Activated B cell treated with CpG ODN at 0.5 μM for 24 hours (primary cell): ENCODE measurements around the gene EPN2. TPM values are rescaled to one million over a fixed set of nuclear protein-coding genes. Genes with fewer than 3 reads are reported as not detected.
"Not testable (repeated sequence)": the region's sequence is repeated elsewhere in the genome, so short reads cannot be mapped to it uniquely, and the experiment has no call there.

Experiments
- ATAC-seq: fragments of 200-7000 bp; cut with Tn5 transposase; one replicate; pipeline ENCODE4 v1.10.0; 2021; ENCODE audit warnings: low read depth, mild to moderate bottlenecking, moderate library complexity
- CTCF ChIA-PET: fragments of 350-600 bp; sonication (Branson Sonifier 250); formaldehyde crosslinking; loops from one replicate; lab custom pipeline; 2021; ENCODE audit warnings: antibody characterized with exemption; lab: Charles Lee
- POLR2A ChIA-PET: fragments of 350-600 bp; sonication (Branson Sonifier 250); formaldehyde crosslinking; loops from one replicate; lab custom pipeline; 2021; ENCODE audit warnings: antibody characterized with exemption; lab: Charles Lee
- DNase-seq: peaks from one replicate; pipeline ENCODE4 v3.0.0; 2022
- H3K27ac Mint-ChIP-seq: one replicate; pipeline ENCODE4 v1.8.0; 2020; ENCODE audit warnings: mixed read lengths
- H3K27me3 Mint-ChIP-seq: one replicate; pipeline ENCODE4 v1.8.0; 2021; ENCODE audit warnings: mixed read lengths
- H3K36me3 Mint-ChIP-seq: one replicate; pipeline ENCODE4 v1.8.0; 2021; ENCODE audit warnings: low read depth, mixed read lengths
- H3K4me1 Mint-ChIP-seq: one replicate; pipeline ENCODE4 v1.8.0; 2021; ENCODE audit warnings: mixed read lengths
- H3K4me3 Mint-ChIP-seq: one replicate; pipeline ENCODE4 v1.8.0; 2020; ENCODE audit warnings: mild to moderate bottlenecking, mixed read lengths
- H3K9me3 Mint-ChIP-seq: one replicate; pipeline ENCODE4 v1.8.0; 2020; ENCODE audit warnings: mixed read lengths
- intact Hi-C: fragments of 100-400 bp; cut with micrococcal nuclease; formaldehyde crosslinking; loops from one replicate; pipeline ENCODE4 v1.15.1; 2024
- total RNA-seq: library from RNA; stranded (reverse); gene quantifications from 2 replicates; pipeline ENCODE4 v1.2.3, GENCODE V29; 2022

EPN2 gene
- total RNA-seq: 11.6 and 16.6 TPM in 2 replicates

DNA sequence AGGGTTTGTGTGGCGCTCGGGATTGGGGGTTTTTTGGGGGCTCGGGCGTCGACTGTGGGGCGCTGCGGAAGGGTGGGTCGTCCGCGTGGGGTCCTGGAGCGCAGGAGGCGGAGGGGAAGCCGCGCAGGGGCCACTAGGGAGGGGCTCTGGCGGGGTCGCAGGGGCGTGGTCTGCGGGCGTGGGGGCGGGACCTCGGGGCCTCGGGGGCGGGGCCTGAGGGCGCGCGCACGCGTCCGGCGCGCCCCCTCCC lies at the start of gene EPN2:
EPN2 (plus strand) TSS at position 228 of the 250 bp plus-strand sequence. CDS start 45,754 bp downstream, outside the sequence.
- H3K27me3 Mint-ChIP-seq, H3K36me3 Mint-ChIP-seq, intact Hi-C loops, CTCF ChIA-PET, H3K4me1 Mint-ChIP-seq, POLR2A ChIA-PET, H3K9me3 Mint-ChIP-seq: not testable (repeated sequence)
- DNase-seq (peak; percentile 68), ATAC-seq (peak; percentile 87)
- Mint-ChIP-seq H3K27ac (peak within 1 kb of the TSS; percentile 50), H3K4me3 (peak within 1 kb of the TSS; percentile 88)

DNA sequence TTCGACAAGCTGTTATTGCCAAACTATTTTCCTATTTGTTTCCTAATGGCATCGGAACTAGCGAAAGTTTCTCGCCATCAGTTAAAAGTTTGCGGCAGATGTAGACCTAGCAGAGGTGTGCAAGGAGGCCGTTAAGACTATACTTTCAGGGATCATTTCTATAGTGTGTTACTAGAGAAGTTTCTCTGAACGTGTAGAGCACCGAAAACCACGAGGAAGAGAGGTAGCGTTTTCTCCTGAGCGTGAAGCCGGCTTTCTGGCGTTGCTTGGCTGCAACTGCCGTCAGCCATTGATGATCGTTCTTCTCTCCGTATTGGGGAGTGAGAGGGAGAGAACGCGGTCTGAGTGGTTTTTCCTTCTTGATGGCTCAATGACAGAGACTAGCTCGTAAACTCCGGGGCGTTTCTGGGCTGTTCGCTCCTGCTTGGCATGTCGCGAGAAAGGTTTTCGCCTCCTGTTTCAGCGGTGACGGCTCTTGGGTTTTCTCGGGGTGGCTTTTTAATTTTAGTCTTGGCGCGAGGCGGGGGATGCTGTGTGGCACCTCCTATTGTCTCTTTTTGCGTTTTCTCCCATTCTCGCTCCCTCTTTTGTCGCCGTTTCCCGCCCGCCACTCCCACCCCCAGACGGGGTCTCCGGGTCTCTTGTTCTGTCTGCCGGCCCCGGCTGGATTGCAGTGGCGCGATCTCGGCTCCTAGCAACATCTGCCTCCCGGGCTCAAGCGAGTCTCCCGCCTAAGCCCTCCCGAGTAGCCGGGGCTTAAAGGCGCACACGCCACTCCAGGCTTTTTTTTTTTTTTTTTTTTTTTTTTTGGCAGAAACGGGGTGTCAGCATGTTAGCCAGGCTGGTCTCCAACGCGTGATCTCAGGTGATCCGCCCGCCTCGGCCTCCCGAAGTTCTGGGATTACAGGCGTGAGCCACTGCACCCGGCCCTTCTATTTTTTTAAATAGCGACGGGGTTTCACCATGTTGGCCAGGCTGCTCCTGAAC lies 49.0 kb upstream of the EPN2 start:
- H3K27me3 Mint-ChIP-seq, POLR2A ChIA-PET, CTCF ChIA-PET, H3K36me3 Mint-ChIP-seq, intact Hi-C loops, H3K27ac Mint-ChIP-seq, H3K9me3 Mint-ChIP-seq, H3K4me3 Mint-ChIP-seq, H3K4me1 Mint-ChIP-seq: not testable (repeated sequence)
- ATAC-seq (peak; percentile 36), DNase-seq (peak; percentile 92)

- H3K27me3 Mint-ChIP-seq, POLR2A ChIA-PET, H3K4me3 Mint-ChIP-seq, H3K9me3 Mint-ChIP-seq, CTCF ChIA-PET, DNase-seq, H3K27ac Mint-ChIP-seq, intact Hi-C loops, H3K36me3 Mint-ChIP-seq, H3K4me1 Mint-ChIP-seq: not testable (repeated sequence)
- ATAC-seq: peak; percentile 66
Observed at GRCh38 chr17:19188870-19189708, 48.1 kb upstream of the EPN2 start.

GRCh38 chr17:19189781-19190405 lies 47.3 kb upstream of the EPN2 start:
- ATAC-seq, H3K27me3 Mint-ChIP-seq, DNase-seq, intact Hi-C loops, H3K4me1 Mint-ChIP-seq, H3K27ac Mint-ChIP-seq, H3K36me3 Mint-ChIP-seq, POLR2A ChIA-PET, H3K9me3 Mint-ChIP-seq, H3K4me3 Mint-ChIP-seq, CTCF ChIA-PET: not testable (repeated sequence)

- H3K4me1 Mint-ChIP-seq, H3K4me3 Mint-ChIP-seq, CTCF ChIA-PET, intact Hi-C loops, POLR2A ChIA-PET, H3K27me3 Mint-ChIP-seq, H3K27ac Mint-ChIP-seq, H3K36me3 Mint-ChIP-seq, H3K9me3 Mint-ChIP-seq: not testable (repeated sequence)
- ATAC-seq (peak; percentile 100), DNase-seq (peak; percentile 48)
Observed at GRCh38 chr17:19196382-19197204, 40.6 kb upstream of the EPN2 start.

DNA sequence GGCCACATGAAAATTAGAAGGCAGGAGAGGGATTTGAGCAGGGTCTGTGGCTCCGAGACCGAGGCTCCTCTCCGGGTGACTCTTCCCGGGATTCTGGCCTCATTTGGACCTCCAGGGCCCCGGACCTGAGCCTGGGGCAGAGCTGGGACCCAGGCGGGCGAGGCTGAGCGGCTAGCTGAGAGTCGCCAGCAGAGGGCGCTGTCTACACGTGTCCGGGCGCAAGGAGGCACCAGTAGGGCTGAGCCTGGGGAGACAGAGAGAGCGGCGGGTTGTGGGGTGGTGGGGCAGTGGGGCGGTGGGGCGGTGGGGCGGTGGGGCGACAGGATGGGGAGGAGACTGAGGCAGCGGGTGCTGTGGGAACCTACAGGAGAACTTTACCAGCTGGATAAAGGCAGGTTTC lies 34.7 kb upstream of the EPN2 start:
- H3K4me3 Mint-ChIP-seq, H3K36me3 Mint-ChIP-seq, H3K27ac Mint-ChIP-seq, H3K4me1 Mint-ChIP-seq, H3K27me3 Mint-ChIP-seq, CTCF ChIA-PET, POLR2A ChIA-PET, H3K9me3 Mint-ChIP-seq, intact Hi-C loops, DNase-seq: not testable (repeated sequence)
- peak; percentile 99 for ATAC-seq

DNA sequence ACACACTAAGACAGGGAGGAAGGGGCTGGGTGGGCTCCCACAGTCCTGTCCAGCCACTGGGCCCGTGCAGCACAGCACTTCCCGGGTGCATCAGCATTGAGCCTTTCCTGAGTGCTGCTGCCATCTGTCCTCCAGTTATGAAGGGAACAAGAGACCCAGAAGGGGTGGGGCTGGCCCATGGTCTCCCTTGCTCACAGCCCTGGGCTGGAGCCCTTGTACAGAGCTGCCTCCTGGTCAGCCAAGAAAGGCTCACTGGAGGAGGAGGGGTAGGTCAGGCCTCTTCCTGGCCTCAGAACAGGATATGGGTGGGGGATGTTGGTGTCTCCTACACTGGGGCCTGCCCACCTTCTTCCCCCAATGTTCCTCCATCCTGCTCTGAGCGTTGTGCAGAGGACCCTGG lies 33.7 kb upstream of the EPN2 start:
- H3K36me3 Mint-ChIP-seq, DNase-seq, H3K27me3 Mint-ChIP-seq, H3K9me3 Mint-ChIP-seq, CTCF ChIA-PET, POLR2A ChIA-PET, H3K27ac Mint-ChIP-seq, H3K4me1 Mint-ChIP-seq, ATAC-seq, intact Hi-C loops, H3K4me3 Mint-ChIP-seq: not testable (repeated sequence)

GRCh38 chr17:19215074-19215860 lies 21.9 kb upstream of the EPN2 start:
- intact Hi-C loops, H3K4me3 Mint-ChIP-seq, H3K36me3 Mint-ChIP-seq, H3K27me3 Mint-ChIP-seq, DNase-seq, H3K27ac Mint-ChIP-seq, POLR2A ChIA-PET, H3K4me1 Mint-ChIP-seq, CTCF ChIA-PET, H3K9me3 Mint-ChIP-seq: not testable (repeated sequence)
- ATAC-seq: peak; percentile 56

- intact Hi-C loops, H3K4me1 Mint-ChIP-seq, H3K27ac Mint-ChIP-seq, H3K4me3 Mint-ChIP-seq, H3K27me3 Mint-ChIP-seq, POLR2A ChIA-PET, CTCF ChIA-PET, H3K9me3 Mint-ChIP-seq, H3K36me3 Mint-ChIP-seq, DNase-seq: not testable (repeated sequence)
- peak; percentile 55 for ATAC-seq
Observed at GRCh38 chr17:19216148-19216926, 20.8 kb upstream of the EPN2 start.

GRCh38 chr17:19218914-19219313 lies 18.3 kb upstream of the EPN2 start:
- H3K27me3 Mint-ChIP-seq, H3K9me3 Mint-ChIP-seq, H3K36me3 Mint-ChIP-seq, H3K27ac Mint-ChIP-seq, DNase-seq, POLR2A ChIA-PET, H3K4me3 Mint-ChIP-seq, H3K4me1 Mint-ChIP-seq, CTCF ChIA-PET, intact Hi-C loops, ATAC-seq: not testable (repeated sequence)
